ENCODE results near the gene PCNT. TPM values are rescaled to one million over a fixed set of nuclear protein-coding genes. Genes with fewer than 3 reads are reported as not detected.

PCNT gene
- total RNA-seq, 1 experiment from 2014 or later = 41.0 TPM

DNA sequence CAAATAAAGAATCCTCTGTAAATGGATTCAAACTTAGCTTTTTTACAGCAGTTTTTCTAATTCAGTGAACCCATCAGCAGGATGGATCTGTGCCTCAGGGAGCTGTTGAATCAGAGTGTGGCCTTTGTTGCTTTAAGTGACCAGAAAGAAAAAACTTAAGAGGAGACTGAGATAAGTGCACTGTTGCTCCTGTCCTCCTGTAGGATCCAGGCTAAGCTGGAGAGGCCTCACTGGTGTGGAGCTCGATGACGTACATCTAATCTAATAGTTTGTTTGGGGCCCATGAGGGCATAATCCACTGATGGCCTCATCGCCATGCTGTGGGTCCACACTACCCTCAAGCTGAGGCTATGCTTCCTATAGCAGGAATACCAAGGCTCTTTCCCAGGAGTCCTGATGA, 145.3 kb downstream of the PCNT start:
- DNase-seq (ENCODE audit: low spot score) (no peak), ATAC-seq (no peak)
- Mint-ChIP-seq H3K27me3 (ENCODE audit: low read depth) (no peaks in the 10 kb centered on the region), H3K9me3 (no peaks in the 10 kb centered on the region), H3K4me1 (0 out of 2 replicates have a peak, but pooled peaks cover 4% of the 10 kb centered on the region), H3K4me3 (no peak overlapping the region), H3K36me3 (no peaks in the 10 kb centered on the region), H3K27ac (no peak overlapping the region; the same call in 1 of the 2 replicates)
- CTCF ChIA-PET = no interaction called here
- POLR2A ChIA-PET = no interaction called here
- no peak for TF ChIP-seq E2F4 (CRISPR knock-in tag; IDR thresholded peaks at IDR 0.05; ENCODE audit: borderline replicate concordance, low read depth)
- TF ChIP-seq, protein P1, sequence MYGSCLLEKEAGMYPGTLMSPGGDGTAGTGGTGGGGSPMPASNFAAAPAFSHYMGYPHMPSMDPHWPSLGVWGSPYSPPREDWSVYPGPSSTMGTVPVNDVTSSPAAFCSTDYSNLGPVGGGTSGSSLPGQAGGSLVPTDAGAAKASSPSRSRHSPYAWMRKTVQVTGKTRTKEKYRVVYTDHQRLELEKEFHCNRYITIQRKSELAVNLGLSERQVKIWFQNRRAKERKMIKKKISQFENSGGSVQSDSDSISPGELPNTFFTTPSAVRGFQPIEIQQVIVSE (CRISPR knock-in tag; IDR thresholded peaks at IDR 0.05; ENCODE audit: borderline replicate concordance) = no peak
- TF ChIP-seq, protein P2, sequence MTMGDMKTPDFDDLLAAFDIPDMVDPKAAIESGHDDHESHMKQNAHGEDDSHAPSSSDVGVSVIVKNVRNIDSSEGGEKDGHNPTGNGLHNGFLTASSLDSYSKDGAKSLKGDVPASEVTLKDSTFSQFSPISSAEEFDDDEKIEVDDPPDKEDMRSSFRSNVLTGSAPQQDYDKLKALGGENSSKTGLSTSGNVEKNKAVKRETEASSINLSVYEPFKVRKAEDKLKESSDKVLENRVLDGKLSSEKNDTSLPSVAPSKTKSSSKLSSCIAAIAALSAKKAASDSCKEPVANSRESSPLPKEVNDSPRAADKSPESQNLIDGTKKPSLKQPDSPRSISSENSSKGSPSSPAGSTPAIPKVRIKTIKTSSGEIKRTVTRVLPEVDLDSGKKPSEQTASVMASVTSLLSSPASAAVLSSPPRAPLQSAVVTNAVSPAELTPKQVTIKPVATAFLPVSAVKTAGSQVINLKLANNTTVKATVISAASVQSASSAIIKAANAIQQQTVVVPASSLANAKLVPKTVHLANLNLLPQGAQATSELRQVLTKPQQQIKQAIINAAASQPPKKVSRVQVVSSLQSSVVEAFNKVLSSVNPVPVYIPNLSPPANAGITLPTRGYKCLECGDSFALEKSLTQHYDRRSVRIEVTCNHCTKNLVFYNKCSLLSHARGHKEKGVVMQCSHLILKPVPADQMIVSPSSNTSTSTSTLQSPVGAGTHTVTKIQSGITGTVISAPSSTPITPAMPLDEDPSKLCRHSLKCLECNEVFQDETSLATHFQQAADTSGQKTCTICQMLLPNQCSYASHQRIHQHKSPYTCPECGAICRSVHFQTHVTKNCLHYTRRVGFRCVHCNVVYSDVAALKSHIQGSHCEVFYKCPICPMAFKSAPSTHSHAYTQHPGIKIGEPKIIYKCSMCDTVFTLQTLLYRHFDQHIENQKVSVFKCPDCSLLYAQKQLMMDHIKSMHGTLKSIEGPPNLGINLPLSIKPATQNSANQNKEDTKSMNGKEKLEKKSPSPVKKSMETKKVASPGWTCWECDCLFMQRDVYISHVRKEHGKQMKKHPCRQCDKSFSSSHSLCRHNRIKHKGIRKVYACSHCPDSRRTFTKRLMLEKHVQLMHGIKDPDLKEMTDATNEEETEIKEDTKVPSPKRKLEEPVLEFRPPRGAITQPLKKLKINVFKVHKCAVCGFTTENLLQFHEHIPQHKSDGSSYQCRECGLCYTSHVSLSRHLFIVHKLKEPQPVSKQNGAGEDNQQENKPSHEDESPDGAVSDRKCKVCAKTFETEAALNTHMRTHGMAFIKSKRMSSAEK (CRISPR knock-in tag; IDR thresholded peaks at IDR 0.05; ENCODE audit: borderline replicate concordance) = no peak

DNA sequence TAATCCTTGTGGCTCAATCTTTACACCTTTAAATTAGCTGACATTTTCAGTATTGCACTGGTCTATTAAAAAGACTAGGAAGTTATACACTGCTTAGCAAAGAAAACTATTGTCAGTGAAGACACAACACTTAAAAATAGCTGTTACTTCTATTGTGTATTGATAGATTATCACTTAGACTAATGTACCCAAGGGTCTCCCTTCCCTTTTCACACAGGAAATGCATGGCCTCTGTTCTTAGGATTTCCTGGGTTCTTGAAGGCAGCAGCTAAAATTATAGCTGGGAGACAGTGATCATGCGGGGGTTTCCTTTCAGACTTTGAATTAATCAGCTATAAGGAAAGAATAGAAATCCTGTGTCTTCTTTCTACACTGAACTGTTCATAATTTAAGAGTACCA, 147.6 kb downstream of the PCNT start:
- Mint-ChIP-seq H3K9me3 (peaks cover 3% of the 10 kb centered on the region; the same call in 1 of the 2 replicates), H3K36me3 (peaks cover 2% of the 10 kb centered on the region; the same call in 1 of the 2 replicates)

More for the DNA sequence above, 147.6 kb downstream of the PCNT start:
- ChIA-PET CTCF (no interaction called here), POLR2A (interaction anchor here (0.7 kb wide), 1 partner anchor 196 kb away, joined by 6 read pairs; no protein-coding TSS in a partner anchor)
- no peak overlapping the region for H3K27ac Mint-ChIP-seq
- no peak for DNase-seq (ENCODE audit: low spot score)
- H3K4me3 Mint-ChIP-seq = no peak overlapping the region
- no peak for TF ChIP-seq JUN (CRISPR knock-in tag; IDR thresholded peaks at IDR 0.05)
- no peak for TF ChIP-seq NR1H2 (CRISPR knock-in tag; IDR thresholded peaks at IDR 0.05)
- TF ChIP-seq, protein P3, sequence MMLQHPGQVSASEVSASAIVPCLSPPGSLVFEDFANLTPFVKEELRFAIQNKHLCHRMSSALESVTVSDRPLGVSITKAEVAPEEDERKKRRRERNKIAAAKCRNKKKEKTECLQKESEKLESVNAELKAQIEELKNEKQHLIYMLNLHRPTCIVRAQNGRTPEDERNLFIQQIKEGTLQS (CRISPR knock-in tag; conservative IDR thresholded peaks at IDR 0.05) = no peak
- TF ChIP-seq SMAD4 (CRISPR knock-in tag; IDR thresholded peaks at IDR 0.05) = no peak
- no peak for TF ChIP-seq E2F5 (CRISPR knock-in tag; IDR thresholded peaks at IDR 0.05)
- no peak for TF ChIP-seq GABPB1 (CRISPR knock-in tag; IDR thresholded peaks at IDR 0.05)
- no peak for TF ChIP-seq PRDM15 (CRISPR knock-in tag; IDR thresholded peaks at IDR 0.05)
- no peak for TF ChIP-seq ZNF425 (CRISPR knock-in tag; conservative IDR thresholded peaks at IDR 0.05)
- no peak for TF ChIP-seq ZNF121 (CRISPR knock-in tag; IDR thresholded peaks at IDR 0.05)
- TF ChIP-seq ZNF317 (CRISPR knock-in tag; IDR thresholded peaks at IDR 0.05; ENCODE audit: borderline replicate concordance, low read depth) = no peak
- no peaks in the 10 kb centered on the region for H3K27me3 Mint-ChIP-seq (ENCODE audit: low read depth)
- ATAC-seq = no peak
- H3K4me1 Mint-ChIP-seq = 0 out of 2 replicates have a peak, but pooled peaks cover 4% of the 10 kb centered on the region
